GM23248 (cell line): ENCODE measurements around the gene KLRK1. TPM values are rescaled to one million over a fixed set of nuclear protein-coding genes. Genes with fewer than 3 reads are reported as not detected.
"Not testable (repeated sequence)": the region's sequence is repeated elsewhere in the genome, so short reads cannot be mapped to it uniquely, and the experiment has no call there.

ENCODE experiments used
- DNase-seq: peaks from one replicate; pipeline ENCODE4 v3.0.0-alpha.2; 2015
- H2AFZ ChIP-seq: fragments of 200-600 bp; sonication (generic); 2 replicates; pipeline ENCODE4 v1.6.1; 2016; ENCODE audit warnings: antibody characterized with exemption
- H3F3A ChIP-seq: fragments of 200-600 bp; sonication (generic); 2 replicates; pipeline ENCODE4 v1.6.1; 2016; ENCODE audit warnings: mild to moderate bottlenecking, antibody characterized with exemption, mixed run types; ENCODE audit not compliant: insufficient read depth
- H3K27ac ChIP-seq: fragments of 200-600 bp; sonication (generic); 2 replicates; pipeline ENCODE4 v1.5.1; 2016; ENCODE audit warnings: mild to moderate bottlenecking
- H3K27me3 ChIP-seq: fragments of 200-600 bp; sonication (generic); replicated peaks from 2 replicates; pipeline ENCODE4 v1.6.1; 2016; ENCODE audit warnings: mild to moderate bottlenecking; ENCODE audit not compliant: insufficient read depth
- H3K36me3 ChIP-seq: fragments of 200-600 bp; sonication (generic); 2 replicates; pipeline ENCODE4 v1.6.1; 2016; ENCODE audit warnings: low read depth, mild to moderate bottlenecking
- H3K4me1 ChIP-seq: fragments of 200-600 bp; sonication (generic); 2 replicates; pipeline ENCODE4 v1.6.1; 2016; ENCODE audit warnings: mild to moderate bottlenecking; ENCODE audit not compliant: insufficient read depth
- H3K4me2 ChIP-seq: fragments of 200-600 bp; sonication (generic); one replicate; pipeline ENCODE4 v1.6.1; 2016; ENCODE audit warnings: mild to moderate bottlenecking; ENCODE audit not compliant: unreplicated experiment
- H3K4me3 ChIP-seq: fragments of 200-600 bp; sonication (generic); 2 replicates; pipeline ENCODE4 v1.5.1; 2016; ENCODE audit warnings: mild to moderate bottlenecking
- H3K79me2 ChIP-seq: fragments of 200-600 bp; sonication (generic); 2 replicates; pipeline ENCODE4 v1.6.1; 2016; ENCODE audit warnings: mild to moderate bottlenecking; ENCODE audit not compliant: insufficient read depth
- H3K9ac ChIP-seq: fragments of 200-600 bp; sonication (generic); 2 replicates; pipeline ENCODE4 v1.6.1; 2016; ENCODE audit warnings: mild to moderate bottlenecking
- H3K9me2 ChIP-seq: fragments of 200-600 bp; sonication (generic); 2 replicates; pipeline ENCODE4 v1.6.1; 2016; ENCODE audit warnings: mixed run types, mild to moderate bottlenecking, moderate library complexity; ENCODE audit not compliant: insufficient read depth
- H3K9me3 ChIP-seq: fragments of 200-600 bp; sonication (generic); one replicate; pipeline ENCODE4 v1.6.1; 2017; ENCODE audit warnings: low read depth
- H4K20me1 ChIP-seq: fragments of 200-600 bp; sonication (generic); 2 replicates; pipeline ENCODE4 v1.6.0; 2016; ENCODE audit not compliant: insufficient read depth
- EZH2 ChIP-seq: fragments of 200-600 bp; sonication (generic); IDR thresholded peaks from 2 replicates; pipeline ENCODE4 v1.6.1; 2018; ENCODE audit warnings: antibody characterized with exemption, mild to moderate bottlenecking; ENCODE audit not compliant: insufficient read depth, poor library complexity, severe bottlenecking
- EZH2phosphoT487 ChIP-seq: fragments of 200-600 bp; sonication (generic); IDR thresholded peaks from 2 replicates; pipeline ENCODE4 v1.6.1; 2018; ENCODE audit warnings: antibody characterized with exemption, moderate library complexity, mild to moderate bottlenecking, low read depth; ENCODE audit not compliant: insufficient read depth
- WGBS, 2 experiments: methylation state at CpG; one replicate each; pipeline ENCODE4 v1.1.6; 2015 to 2017; ENCODE audit warnings: low lambda C conversion rate in 2 of 2, low coverage in 1 of 2; ENCODE audit errors: missing lambda C conversion rate in 2 of 2; 5-methylcytosine and 5-hydroxymethylcytosine counted together
- in situ Hi-C: fragments of 300-500 bp; cut with MboI; formaldehyde crosslinking; loops from 2 replicates; pipeline ENCODE4 v1.15.0; 2020
- polyA plus RNA-seq: library from polyadenylated mRNA; unstranded; fragments of >200 nt; fragmentation: Nextera tagmentation; extraction: Ambion mirVana; gene quantifications from 2 replicates; pipeline ENCODE4 v1.2.1, GENCODE V29; 2016
- total RNA-seq: library from RNA; depleted of rRNA; stranded (reverse); fragments of >200 nt; shearing (Covaris generic); gene quantifications from 2 replicates; pipeline ENCODE4 v1.2.3, GENCODE V29; 2014

The KLRK1 gene
- total and polyA plus RNA-seq, 2 experiments from 2014 or later = not detected

DNA sequence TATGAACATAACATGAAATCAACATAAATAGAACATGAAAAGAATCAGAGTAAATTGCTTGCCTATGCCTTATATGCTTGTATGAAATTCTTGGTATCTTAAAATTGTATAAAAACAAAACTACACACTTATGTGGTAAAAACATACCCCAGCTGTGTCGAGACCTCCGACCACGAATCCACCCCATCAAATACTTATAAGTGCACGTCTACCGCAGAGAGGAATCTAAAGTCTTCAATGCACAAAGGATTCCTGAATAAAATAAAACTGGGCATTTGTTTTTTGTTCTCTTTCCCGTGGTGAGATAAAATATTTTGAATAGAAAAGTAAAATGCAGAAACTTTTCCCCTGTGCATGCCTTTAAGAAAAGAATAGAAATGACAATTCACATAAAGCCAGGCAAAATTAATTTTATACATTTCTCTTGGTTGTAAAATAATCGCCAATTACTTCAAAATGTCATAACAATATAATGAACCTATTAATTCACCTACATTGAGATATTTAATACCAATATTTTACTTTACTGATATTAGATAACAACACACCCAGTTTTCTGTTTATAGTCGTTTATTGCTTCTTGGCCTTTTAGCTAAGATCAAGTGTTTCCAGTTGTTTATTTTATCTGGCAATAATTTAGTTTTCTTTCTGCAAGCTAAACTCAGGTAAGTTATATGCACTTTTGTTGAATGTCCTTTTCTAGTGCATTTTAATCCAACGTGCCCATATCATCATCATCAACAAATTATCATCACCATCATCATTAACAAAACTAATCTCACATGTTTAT is 1.0 kb downstream of the KLRK1 start:
- Histone ChIP-seq H3F3A (0 out of 2 replicates have a peak, but pooled peaks cover 9% of the 10 kb centered on the region), H3K36me3 (no peaks in the 10 kb centered on the region), H3K79me2 (no peaks in the 10 kb centered on the region), H2AFZ (no peak overlapping the region), H3K9me2 (no peaks in the 10 kb centered on the region), H3K9ac (no peak overlapping the region), H3K4me1 (peaks cover 28% of the 10 kb centered on the region), H3K4me3 (no peak overlapping the region), H3K27me3 (no peaks in the 10 kb centered on the region), H3K4me2 (no peak overlapping the region), H4K20me1 (no peaks in the 10 kb centered on the region), H3K27ac (no peak overlapping the region), H3K9me3 (no peaks in the 10 kb centered on the region)
- DNase-seq = no peak
- TF ChIP-seq EZH2 (no peak), EZH2phosphoT487 (no peak)
- 77 to 79% methylated on average over 9 of the region's 9 CpGs for WGBS, 2 experiments
- in situ Hi-C loops = no loop called here

- H3F3A ChIP-seq, in situ Hi-C loops, H3K4me2 ChIP-seq, H3K27ac ChIP-seq, H3K27me3 ChIP-seq, H4K20me1 ChIP-seq, H3K4me3 ChIP-seq, H3K9me3 ChIP-seq, H3K9me2 ChIP-seq, H3K9ac ChIP-seq, H3K79me2 ChIP-seq, H2AFZ ChIP-seq, DNase-seq, H3K36me3 ChIP-seq: not testable (repeated sequence)
- WGBS, 2 experiments = 85 to 93% methylated on average over 6 of the region's 6 CpGs
- peaks cover 21% of the 10 kb centered on the region for H3K4me1 ChIP-seq
Measured at GRCh38 chr12:10387498-10387897, 2.3 kb downstream of the KLRK1 start.

DNA sequence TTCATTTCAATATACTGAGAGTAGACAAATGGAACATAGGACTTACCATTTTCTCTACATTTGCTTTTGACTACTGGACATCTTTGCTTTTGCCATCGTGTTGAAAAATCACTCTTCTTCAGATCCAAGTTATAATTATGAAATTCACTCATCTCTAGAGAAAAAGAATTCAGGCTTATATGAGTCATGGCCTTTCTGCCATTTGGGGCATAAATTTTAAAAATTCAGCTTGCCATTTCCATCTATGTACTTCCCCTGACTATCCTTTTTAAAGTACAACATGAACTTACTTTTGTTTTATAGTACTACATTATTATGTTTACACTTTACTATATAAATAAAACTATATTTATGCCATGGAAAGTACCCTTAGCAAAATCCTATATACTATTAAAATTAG is 3.0 kb downstream of the KLRK1 start:
- no peaks in the 10 kb centered on the region for H3K9me2 ChIP-seq
- peaks cover 15% of the 10 kb centered on the region for H3K4me1 ChIP-seq
- no peak overlapping the region for H3K9ac ChIP-seq
- DNase-seq = no peak
- no peak overlapping the region for H3K27ac ChIP-seq
- H3K9me3 ChIP-seq = no peaks in the 10 kb centered on the region
- WGBS, 2 experiments = 18 to 22% methylated on average over 1 of the region's 1 CpG
- no peak for TF ChIP-seq EZH2
- TF ChIP-seq EZH2phosphoT487 = no peak
- 0 out of 2 replicates have a peak, but pooled peaks cover 9% of the 10 kb centered on the region for H3F3A ChIP-seq
- in situ Hi-C loops = no loop called here
- no peaks in the 10 kb centered on the region for H3K79me2 ChIP-seq
- H3K27me3 ChIP-seq = no peaks in the 10 kb centered on the region
- no peak overlapping the region for H3K4me2 ChIP-seq
- no peaks in the 10 kb centered on the region for H4K20me1 ChIP-seq
- no peak overlapping the region for H2AFZ ChIP-seq
- H3K36me3 ChIP-seq = no peaks in the 10 kb centered on the region
- no peak overlapping the region for H3K4me3 ChIP-seq

- H3K27me3 ChIP-seq = no peaks in the 10 kb centered on the region
- DNase-seq = peak; percentile 73
- no peaks in the 10 kb centered on the region for H3K36me3 ChIP-seq
- H3K9ac ChIP-seq = no peak overlapping the region
- no peaks in the 10 kb centered on the region for H3K9me3 ChIP-seq
- H3K9me2 ChIP-seq = no peaks in the 10 kb centered on the region
- no peaks in the 10 kb centered on the region for H4K20me1 ChIP-seq
- H3K4me2 ChIP-seq = no peak overlapping the region
- H3K4me1 ChIP-seq = peaks cover 11% of the 10 kb centered on the region; the same call in 1 of the 2 replicates
- in situ Hi-C loops = no loop called here
- H3F3A ChIP-seq = 0 out of 2 replicates have a peak, but pooled peaks cover 9% of the 10 kb centered on the region
- H3K79me2 ChIP-seq = no peaks in the 10 kb centered on the region
- WGBS, 2 experiments = 11% methylated on average over 2 of the region's 2 CpGs
- no peak overlapping the region for H2AFZ ChIP-seq
- H3K27ac ChIP-seq = no peak overlapping the region
- no peak for TF ChIP-seq EZH2
- TF ChIP-seq EZH2phosphoT487 = no peak
- no peak overlapping the region for H3K4me3 ChIP-seq
Measured at GRCh38 chr12:10385166-10385613, 4.7 kb downstream of the KLRK1 start.
